ENCODE data around the gene LPAR2. TPM values are rescaled to one million over a fixed set of nuclear protein-coding genes. Genes with fewer than 3 reads are reported as not detected.
A peak's percentile ranks its signal among the peaks of the same experiment; 100 is the strongest.
"Not testable (repeated sequence)": the region's sequence is repeated elsewhere in the genome, so short reads cannot be mapped to it uniquely, and the experiment has no call there.

The LPAR2 gene
- total RNA-seq, 2 experiments from 2014 or later: 23.7 to 28.4 TPM

GRCh38 chr19:19600793-19601330, 27.2 kb downstream of the LPAR2 start:
- H3K36me3 Mint-ChIP-seq: peaks cover 23% of the 10 kb centered on the region
- DNase-seq: peak; percentile 18
- H3K4me1 Mint-ChIP-seq: peaks cover 52% of the 10 kb centered on the region
- peaks cover 3% of the 10 kb centered on the region for H3K9me3 Mint-ChIP-seq
- H3K4me3 Mint-ChIP-seq: peak overlapping the region; percentile 22
- H3K27ac Mint-ChIP-seq: peak overlapping the region; percentile 86
- no peaks in the 10 kb centered on the region for H3K27me3 Mint-ChIP-seq

- DNase-seq: peak; percentile 63
- Mint-ChIP-seq H3K36me3 (peaks cover 28% of the 10 kb centered on the region), H3K4me3 (peak overlapping the region; percentile 77), H3K27ac (peak overlapping the region; percentile 100), H3K4me1 (peaks cover 65% of the 10 kb centered on the region)
- not testable (repeated sequence) for H3K27me3 Mint-ChIP-seq, H3K9me3 Mint-ChIP-seq
Observed at GRCh38 chr19:19598728-19599451, 29.1 kb downstream of the LPAR2 start.

- Mint-ChIP-seq H3K27me3 (no peaks in the 10 kb centered on the region), H3K4me1 (peaks cover 61% of the 10 kb centered on the region), H3K9me3 (peaks cover 3% of the 10 kb centered on the region), H3K27ac (peak overlapping the region; percentile 100), H3K4me3 (peak overlapping the region; percentile 77), H3K36me3 (peaks cover 35% of the 10 kb centered on the region)
- peak; percentile 59 for DNase-seq
Observed at GRCh38 chr19:19597809-19598306, 30.2 kb downstream of the LPAR2 start.

- no peaks in the 10 kb centered on the region for H3K27me3 Mint-ChIP-seq
- H3K36me3 Mint-ChIP-seq: peaks cover 34% of the 10 kb centered on the region
- peak overlapping the region; percentile 69 for H3K27ac Mint-ChIP-seq
- no peaks in the 10 kb centered on the region for H3K9me3 Mint-ChIP-seq
- H3K4me3 Mint-ChIP-seq: no peak overlapping the region
- no peak for DNase-seq
- H3K4me1 Mint-ChIP-seq: peaks cover 57% of the 10 kb centered on the region
Observed at GRCh38 chr19:19595171-19595701, 32.8 kb downstream of the LPAR2 start.

GRCh38 chr19:19594381-19594780, 33.6 kb downstream of the LPAR2 start:
- peak; percentile 27 for DNase-seq
- Mint-ChIP-seq H3K36me3 (peaks cover 38% of the 10 kb centered on the region), H3K27me3 (no peaks in the 10 kb centered on the region), H3K27ac (peak overlapping the region; percentile 59), H3K4me1 (peaks cover 64% of the 10 kb centered on the region), H3K4me3 (no peak overlapping the region), H3K9me3 (peaks cover 2% of the 10 kb centered on the region)

GRCh38 chr19:19592690-19593089, 35.3 kb downstream of the LPAR2 start:
- Mint-ChIP-seq H3K9me3 (peaks cover 2% of the 10 kb centered on the region), H3K27ac (peak overlapping the region; percentile 88), H3K36me3 (peaks cover 45% of the 10 kb centered on the region), H3K27me3 (no peaks in the 10 kb centered on the region), H3K4me3 (no peak overlapping the region), H3K4me1 (peaks cover 64% of the 10 kb centered on the region)
- no peak for DNase-seq

GRCh38 chr19:19591133-19591825, 36.7 kb downstream of the LPAR2 start:
- peak; percentile 69 for DNase-seq
- H3K4me1 Mint-ChIP-seq: peaks cover 56% of the 10 kb centered on the region
- peak overlapping the region; percentile 88 for H3K27ac Mint-ChIP-seq
- H3K36me3 Mint-ChIP-seq: peaks cover 40% of the 10 kb centered on the region
- peaks cover 2% of the 10 kb centered on the region for H3K9me3 Mint-ChIP-seq
- H3K4me3 Mint-ChIP-seq: peak overlapping the region; percentile 64
- no peaks in the 10 kb centered on the region for H3K27me3 Mint-ChIP-seq

- H3K4me1 Mint-ChIP-seq: peaks cover 40% of the 10 kb centered on the region
- peaks cover 30% of the 10 kb centered on the region for H3K36me3 Mint-ChIP-seq
- H3K9me3 Mint-ChIP-seq: peaks cover 2% of the 10 kb centered on the region
- peak overlapping the region; percentile 71 for H3K27ac Mint-ChIP-seq
- H3K4me3 Mint-ChIP-seq: no peak overlapping the region
- DNase-seq: no peak
- H3K27me3 Mint-ChIP-seq: no peaks in the 10 kb centered on the region
Observed at GRCh38 chr19:19588546-19588945, 39.5 kb downstream of the LPAR2 start.

GRCh38 chr19:19587771-19588170, 40.2 kb downstream of the LPAR2 start:
- Mint-ChIP-seq H3K4me1 (peaks cover 39% of the 10 kb centered on the region), H3K36me3 (peaks cover 24% of the 10 kb centered on the region), H3K4me3 (no peak overlapping the region), H3K9me3 (peaks cover 2% of the 10 kb centered on the region), H3K27me3 (no peaks in the 10 kb centered on the region), H3K27ac (peak overlapping the region; percentile 21)
- no peak for DNase-seq

GRCh38 chr19:19584356-19584755, 43.7 kb downstream of the LPAR2 start:
- Mint-ChIP-seq H3K4me1 (peaks cover 22% of the 10 kb centered on the region), H3K4me3 (no peak overlapping the region), H3K36me3 (peaks cover 12% of the 10 kb centered on the region), H3K27me3 (no peaks in the 10 kb centered on the region), H3K9me3 (no peaks in the 10 kb centered on the region), H3K27ac (no peak overlapping the region)
- DNase-seq: no peak

- Mint-ChIP-seq H3K36me3 (peaks cover 2% of the 10 kb centered on the region), H3K4me1 (peaks cover 9% of the 10 kb centered on the region), H3K27me3 (no peaks in the 10 kb centered on the region), H3K4me3 (no peak overlapping the region), H3K9me3 (no peaks in the 10 kb centered on the region), H3K27ac (no peak overlapping the region)
- no peak for DNase-seq
Observed at GRCh38 chr19:19582471-19582870, 45.5 kb downstream of the LPAR2 start.

- no peaks in the 10 kb centered on the region for H3K27me3 Mint-ChIP-seq
- H3K9me3 Mint-ChIP-seq: no peaks in the 10 kb centered on the region
- H3K4me3 Mint-ChIP-seq: no peak overlapping the region
- no peak overlapping the region for H3K27ac Mint-ChIP-seq
- no peak for DNase-seq
- peaks cover 9% of the 10 kb centered on the region for H3K4me1 Mint-ChIP-seq
- peaks cover 2% of the 10 kb centered on the region for H3K36me3 Mint-ChIP-seq
Observed at GRCh38 chr19:19581391-19581790, 46.6 kb downstream of the LPAR2 start.

GRCh38 chr19:19580418-19580817, 47.6 kb downstream of the LPAR2 start:
- no peak overlapping the region for H3K4me3 Mint-ChIP-seq
- H3K4me1 Mint-ChIP-seq: peaks cover 9% of the 10 kb centered on the region
- DNase-seq: no peak
- no peak overlapping the region for H3K27ac Mint-ChIP-seq
- H3K27me3 Mint-ChIP-seq: no peaks in the 10 kb centered on the region
- no peaks in the 10 kb centered on the region for H3K9me3 Mint-ChIP-seq
- peaks cover 2% of the 10 kb centered on the region for H3K36me3 Mint-ChIP-seq

GRCh38 chr19:19579533-19580361, 48.3 kb downstream of the LPAR2 start:
- Mint-ChIP-seq H3K9me3 (no peaks in the 10 kb centered on the region), H3K27ac (no peak overlapping the region), H3K36me3 (peaks cover 2% of the 10 kb centered on the region), H3K4me1 (peaks cover 9% of the 10 kb centered on the region), H3K4me3 (no peak overlapping the region), H3K27me3 (no peaks in the 10 kb centered on the region)
- no peak for DNase-seq
